Choroid plexus epithelial cell (primary cell): ENCODE data around the gene SMARCAD1.

ENCODE experiments used
- DNase-seq: peaks from one replicate; pipeline ENCODE4 v3.0.0-alpha.2; 2010; ENCODE audit warnings: low read depth
- H3K4me3 ChIP-seq: 2 replicates; pipeline ENCODE4 v1.5.1; 2011; ENCODE audit warnings: low read depth, mild to moderate bottlenecking, control low read depth, low read length, moderate library complexity
- TF ChIP-seq, protein P1 (sequence below): conservative IDR thresholded peaks from 2 replicates; pipeline ENCODE4 v1.5.1; 2011; ENCODE audit warnings: low read depth, mild to moderate bottlenecking, control low read depth, inconsistent platforms, low read length, moderate library complexity

The SMARCAD1 gene

DNA sequence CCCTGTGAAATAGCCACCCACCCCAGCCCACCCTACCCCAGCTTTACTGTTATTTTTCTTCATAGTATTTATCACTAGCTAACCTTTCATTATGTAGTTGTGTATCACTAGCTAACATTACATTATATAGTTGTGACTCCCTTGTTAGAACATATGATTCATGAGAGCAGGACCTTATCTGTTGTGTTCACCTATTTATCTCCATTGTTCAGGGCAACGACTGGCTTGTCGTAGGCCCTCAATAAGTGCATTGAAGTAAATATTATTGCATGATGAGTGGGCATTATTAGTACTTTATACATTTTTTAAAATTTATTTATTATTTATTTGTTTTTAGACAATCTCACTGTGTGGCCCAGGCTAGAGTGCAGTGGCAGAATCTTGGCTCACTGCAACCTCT, 4.2 kb downstream of the SMARCAD1 start:
- no peak for DNase-seq
- TF ChIP-seq, protein P1, sequence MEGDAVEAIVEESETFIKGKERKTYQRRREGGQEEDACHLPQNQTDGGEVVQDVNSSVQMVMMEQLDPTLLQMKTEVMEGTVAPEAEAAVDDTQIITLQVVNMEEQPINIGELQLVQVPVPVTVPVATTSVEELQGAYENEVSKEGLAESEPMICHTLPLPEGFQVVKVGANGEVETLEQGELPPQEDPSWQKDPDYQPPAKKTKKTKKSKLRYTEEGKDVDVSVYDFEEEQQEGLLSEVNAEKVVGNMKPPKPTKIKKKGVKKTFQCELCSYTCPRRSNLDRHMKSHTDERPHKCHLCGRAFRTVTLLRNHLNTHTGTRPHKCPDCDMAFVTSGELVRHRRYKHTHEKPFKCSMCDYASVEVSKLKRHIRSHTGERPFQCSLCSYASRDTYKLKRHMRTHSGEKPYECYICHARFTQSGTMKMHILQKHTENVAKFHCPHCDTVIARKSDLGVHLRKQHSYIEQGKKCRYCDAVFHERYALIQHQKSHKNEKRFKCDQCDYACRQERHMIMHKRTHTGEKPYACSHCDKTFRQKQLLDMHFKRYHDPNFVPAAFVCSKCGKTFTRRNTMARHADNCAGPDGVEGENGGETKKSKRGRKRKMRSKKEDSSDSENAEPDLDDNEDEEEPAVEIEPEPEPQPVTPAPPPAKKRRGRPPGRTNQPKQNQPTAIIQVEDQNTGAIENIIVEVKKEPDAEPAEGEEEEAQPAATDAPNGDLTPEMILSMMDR: no peak
- no peak overlapping the region for H3K4me3 ChIP-seq

DNA sequence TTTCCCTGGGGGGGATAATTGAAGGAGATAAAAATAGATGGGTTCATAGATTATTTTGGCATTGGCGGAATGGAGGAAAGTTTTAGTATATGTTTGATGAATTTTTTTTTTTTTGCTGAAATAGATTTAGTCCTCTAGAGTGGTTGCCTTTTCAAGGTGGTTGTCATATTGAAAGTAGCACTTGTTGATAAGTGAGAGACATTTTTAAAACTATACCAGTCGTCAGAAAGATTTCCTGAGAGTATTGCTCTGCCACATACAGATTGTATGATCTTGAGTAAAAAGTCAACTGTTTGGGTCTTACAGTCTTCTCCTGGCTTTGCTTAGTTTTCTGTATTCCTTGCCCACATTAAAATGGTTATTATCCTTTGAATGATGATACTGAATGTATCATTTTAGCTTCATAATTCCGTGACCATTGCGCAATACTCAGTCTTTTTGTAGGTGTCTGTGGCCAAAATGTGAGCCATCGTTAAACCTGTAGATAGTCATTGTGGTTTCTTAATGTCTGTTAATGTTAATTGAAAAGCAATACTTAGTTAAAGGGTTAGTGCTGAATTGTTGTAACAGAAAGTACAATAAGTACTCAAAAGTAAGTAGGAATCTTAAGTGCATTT, 7.1 kb downstream of the SMARCAD1 start:
- no peak for DNase-seq

DNA sequence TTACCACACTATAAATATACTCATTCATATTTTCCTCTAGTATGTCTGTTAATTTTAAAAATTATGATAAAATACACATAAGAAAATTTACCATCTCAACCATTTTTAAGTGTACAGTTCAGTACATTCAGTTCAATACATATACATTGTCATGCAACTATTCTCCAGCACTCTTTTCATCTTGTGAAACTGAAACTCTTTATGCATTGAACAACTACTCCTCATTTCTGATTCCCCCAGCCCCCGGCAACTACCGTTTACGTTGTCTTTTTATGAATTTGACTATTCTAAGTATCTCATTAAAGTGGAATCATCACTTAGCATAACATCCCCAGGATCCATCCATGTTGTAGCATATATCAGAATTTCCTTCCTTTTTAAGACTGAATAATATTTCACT, 8.7 kb downstream of the SMARCAD1 start:
- no peak overlapping the region for H3K4me3 ChIP-seq
- TF ChIP-seq, protein P1: no peak
- no peak for DNase-seq

More for the DNA sequence above, 7.1 kb downstream of the SMARCAD1 start:
- H3K4me3 ChIP-seq: no peak overlapping the region
- TF ChIP-seq, protein P1: no peak

DNA sequence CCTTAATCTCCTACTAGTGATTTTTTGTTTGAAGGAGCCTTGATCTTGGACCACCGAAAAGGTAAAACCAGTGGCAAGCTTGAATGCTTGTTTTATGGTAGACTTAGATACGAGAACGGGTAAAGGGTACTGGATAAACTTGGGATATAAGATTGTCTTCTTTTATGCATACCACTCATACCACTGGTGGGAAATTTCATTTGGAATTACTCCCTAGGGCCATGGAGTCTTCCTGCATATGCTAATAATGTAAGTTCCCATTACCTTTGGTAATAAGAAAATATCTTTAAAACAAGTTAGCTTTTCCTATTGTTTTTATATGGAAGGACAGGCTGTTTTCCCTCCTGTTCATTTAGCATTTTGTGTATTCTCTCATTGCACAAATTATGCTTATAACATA, 11.7 kb downstream of the SMARCAD1 start:
- TF ChIP-seq, protein P1: no peak
- no peak for DNase-seq
- H3K4me3 ChIP-seq: no peak overlapping the region

DNA sequence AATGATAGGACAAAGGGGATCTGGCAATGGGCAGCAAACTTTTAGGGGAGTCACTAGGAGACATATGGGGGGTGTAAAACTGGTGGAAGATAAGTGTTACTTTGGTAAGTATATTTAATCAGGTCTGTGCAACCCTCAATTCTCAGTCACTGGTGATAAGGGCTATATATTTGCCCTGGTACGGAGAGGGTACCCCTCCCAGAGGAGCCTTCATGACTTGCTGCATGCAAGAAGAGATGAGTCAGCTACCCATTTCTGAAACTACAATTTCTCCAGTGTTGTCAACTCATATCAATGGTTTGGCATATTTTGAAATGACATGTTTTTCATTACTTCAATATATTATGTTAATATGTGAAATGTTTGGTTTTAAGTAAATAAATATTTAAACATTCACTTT, 14.3 kb downstream of the SMARCAD1 start:
- TF ChIP-seq, protein P1: no peak
- no peak overlapping the region for H3K4me3 ChIP-seq
- DNase-seq: no peak

DNA sequence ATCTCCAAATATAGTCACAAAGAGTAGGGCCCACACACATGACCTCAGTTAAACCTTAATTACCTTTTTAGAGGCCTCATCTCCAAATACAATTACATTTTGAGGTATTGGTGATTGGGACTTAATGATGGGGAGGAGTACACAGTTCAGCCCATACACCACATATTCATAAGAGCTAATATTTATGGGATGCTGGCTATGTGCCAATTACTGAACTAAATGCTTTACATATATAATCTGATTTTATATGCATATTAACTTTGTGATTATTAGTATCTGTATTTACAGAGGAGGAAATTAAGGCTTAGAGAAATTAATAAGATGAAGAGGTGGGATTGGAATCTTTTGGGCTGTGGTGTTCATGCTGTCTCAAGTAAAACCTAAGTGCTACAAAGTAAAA, 17.8 kb downstream of the SMARCAD1 start:
- H3K4me3 ChIP-seq: no peak overlapping the region
- no peak for DNase-seq
- TF ChIP-seq, protein P1: no peak

DNA sequence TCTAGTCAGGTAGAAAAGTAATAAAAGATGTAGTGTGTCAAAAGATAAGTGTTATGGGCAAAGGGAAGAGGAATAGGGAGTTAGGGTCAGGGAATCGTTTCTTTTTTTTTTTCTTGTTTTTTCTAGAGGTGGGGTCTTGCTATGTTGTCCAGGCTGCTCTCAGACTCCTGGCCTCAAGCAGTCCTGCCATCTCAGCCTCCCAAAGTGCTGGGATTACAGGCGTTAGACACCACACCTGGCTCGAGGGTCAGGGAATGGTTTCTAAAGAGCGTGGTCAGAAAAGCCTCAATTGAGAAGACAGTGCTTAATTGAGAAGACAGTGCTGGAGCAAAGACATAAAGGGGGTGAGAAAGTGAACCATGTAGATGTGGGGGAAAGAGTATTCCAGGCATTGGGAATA, 19.1 kb downstream of the SMARCAD1 start:
- no peak overlapping the region for H3K4me3 ChIP-seq
- DNase-seq: no peak
- TF ChIP-seq, protein P1: no peak
